Keratinocyte (primary cell): ENCODE results near the gene ACTN3. TPM values are rescaled to one million over a fixed set of nuclear protein-coding genes. Genes with fewer than 3 reads are reported as not detected.

Experiments
- DNase-seq: peaks from one replicate; pipeline ENCODE4 v3.0.0-alpha.2; 2011; ENCODE audit warnings: low read depth, missing footprints, low spot score
- FAIRE-seq: peaks from 2 replicates; lab custom pipeline; 2011; peaks lifted over from hg19 to GRCh38; lab: Jason Lieb, UNC
- H2AFZ ChIP-seq: 2 replicates; pipeline ENCODE4 v1.6.0; 2012; ENCODE audit warnings: low read length, control low read depth, inconsistent platforms; ENCODE audit not compliant: control insufficient read depth
- H3K27ac ChIP-seq: 2 replicates; pipeline ENCODE4 v1.5.1; 2011; ENCODE audit warnings: low read length; ENCODE audit not compliant: control insufficient read depth, insufficient read depth
- H3K27me3 ChIP-seq: 3 replicates; pipeline ENCODE4 v1.6.0; 2011; ENCODE audit warnings: low read length; ENCODE audit not compliant: control insufficient read depth, insufficient read depth; ENCODE audit errors: extremely low read depth
- H3K36me3 ChIP-seq, 2 experiments: 2 replicates in 1 of 2; 3 replicates in 1 of 2; pipeline ENCODE4 v1.5.1; 2011; ENCODE audit warnings: low read length in 2 of 2, mild to moderate bottlenecking in 1 of 2; ENCODE audit not compliant: control insufficient read depth in 2 of 2, insufficient read depth in 2 of 2; ENCODE audit errors: extremely low read depth in 1 of 2
- H3K4me1 ChIP-seq: 3 replicates; pipeline ENCODE4 v1.5.1; 2011; ENCODE audit warnings: low read length; ENCODE audit not compliant: control insufficient read depth, insufficient read depth; ENCODE audit errors: extremely low read depth
- H3K4me2 ChIP-seq: 3 replicates; pipeline ENCODE4 v1.6.0; 2011; ENCODE audit warnings: low read depth, low read length; ENCODE audit not compliant: control insufficient read depth, insufficient read depth; ENCODE audit errors: extremely low read depth
- H3K4me3 ChIP-seq, 3 experiments: fragments of 200-600 bp in 1 of 3; sonication (generic) in 1 of 3; 2 replicates in 2 of 3; 3 replicates in 1 of 3; pipeline ENCODE4 v1.5.1; 2011 to 2016; ENCODE audit warnings: low read length in 3 of 3, mild to moderate bottlenecking in 3 of 3, control low read depth in 2 of 3, inconsistent platforms in 1 of 3, low read depth in 1 of 3, mixed read lengths in 1 of 3, mixed run types in 1 of 3, moderate library complexity in 1 of 3; ENCODE audit not compliant: control insufficient read depth in 2 of 3, insufficient read depth in 2 of 3; ENCODE audit errors: extremely low read depth in 1 of 3
- H3K79me2 ChIP-seq: 2 replicates; pipeline ENCODE4 v1.6.0; 2012; ENCODE audit warnings: low read length; ENCODE audit not compliant: control insufficient read depth, insufficient read depth
- H3K9ac ChIP-seq: 3 replicates; pipeline ENCODE4 v1.6.0; 2011; ENCODE audit warnings: low read length; ENCODE audit not compliant: control insufficient read depth, insufficient read depth; ENCODE audit errors: extremely low read depth
- H3K9me1 ChIP-seq: 3 replicates; pipeline ENCODE4 v1.6.0; 2011; ENCODE audit warnings: low read length; ENCODE audit not compliant: control insufficient read depth, insufficient read depth; ENCODE audit errors: extremely low read depth
- H3K9me3 ChIP-seq: 2 replicates; pipeline ENCODE4 v1.5.1; 2012; ENCODE audit warnings: low read depth, low read length; ENCODE audit not compliant: control insufficient read depth
- H4K20me1 ChIP-seq: 3 replicates; pipeline ENCODE4 v1.6.0; 2011; ENCODE audit warnings: low read length; ENCODE audit not compliant: control insufficient read depth, insufficient read depth; ENCODE audit errors: extremely low read depth
- CTCF ChIP-seq, 3 experiments: IDR thresholded peaks in 1 of 3; conservative IDR thresholded peaks in 1 of 3; optimal IDR thresholded peaks in 1 of 3; 2 replicates in 2 of 3; 3 replicates in 1 of 3; pipeline versions ENCODE3 to v1.5.1; 2011; ENCODE audit warnings: low read length in 3 of 3, mild to moderate bottlenecking in 3 of 3, moderate library complexity in 2 of 3, control low read depth in 1 of 3, inconsistent platforms in 1 of 3; ENCODE audit not compliant: insufficient read depth in 2 of 3; ENCODE audit errors: extremely low read depth in 1 of 3
- EZH2 ChIP-seq: IDR thresholded peaks from one replicate; pipeline ENCODE4 v1.6.1; 2012; ENCODE audit warnings: inconsistent platforms, mild to moderate bottlenecking, low read length, moderate library complexity
- dilution Hi-C: fragments of 300-500 bp; cut with MboI; formaldehyde crosslinking; loops from one replicate; pipeline ENCODE4 v1.7.0; 2020; ENCODE audit warnings: low sequenced_read_pairs; ENCODE audit not compliant: extremely low pct_ligation_motif_present
- polyA plus RNA-seq, 5 experiments: library from polyadenylated mRNA; depleted of rRNA in 3 of 5; stranded (reverse) in 3 of 5; stranded (forward) in 1 of 5; unstranded in 1 of 5; fragments of >200 nt; gene quantifications; 1 replicate in 1 of 5; 2 replicates in 3 of 5; 3 replicates in 1 of 5; pipeline versions ENCODE4 v1.2.1 to v1.2.3, GENCODE V29; 2011 to 2012; ENCODE audit warnings: missing spikeins in 2 of 5, low read depth in 1 of 5, low replicate concordance in 1 of 5

ACTN3 gene
- polyA plus RNA-seq, 1 donor (not counting 4 experiments of a cell fraction or from before 2014, with no cell fraction given): not detected

- no peak for DNase-seq
- Histone ChIP-seq H3K4me2 (no peak overlapping the region), H3K4me1 (peaks cover 5% of the 10 kb centered on the region), H3K9me1 (no peaks in the 10 kb centered on the region), H3K9me3 (no peaks in the 10 kb centered on the region), H3K27ac (no peak overlapping the region), H4K20me1 (no peaks in the 10 kb centered on the region), H2AFZ (no peak overlapping the region), H3K9ac (no peak overlapping the region), H3K79me2 (no peaks in the 10 kb centered on the region), H3K4me3 (no peak overlapping the region), H3K36me3 (no peaks in the 10 kb centered on the region), H3K27me3 (peaks cover 8% of the 10 kb centered on the region)
- FAIRE-seq: no peak
- dilution Hi-C loops: no loop called here
- TF ChIP-seq CTCF (optimal IDR thresholded peaks at IDR 0.05 in 1 of 3, IDR thresholded peaks at IDR 0.05 in 1 of 3, conservative IDR thresholded peaks at IDR 0.05 in 1 of 3; ENCODE audit: extremely low read depth in 1 of 3, insufficient read depth in 2 of 3, low read length in 3 of 3): no peak
- no peak for TF ChIP-seq EZH2
Measured at GRCh38 chr11:66570850-66571180, 24.1 kb downstream of the ACTN3 start.

- TF ChIP-seq CTCF (optimal IDR thresholded peaks at IDR 0.05 in 1 of 3, IDR thresholded peaks at IDR 0.05 in 1 of 3, conservative IDR thresholded peaks at IDR 0.05 in 1 of 3; ENCODE audit: extremely low read depth in 1 of 3, insufficient read depth in 2 of 3, low read length in 3 of 3) (peak; percentile 78 to 85 (median 84)), EZH2 (no peak)
- FAIRE-seq (no peak), DNase-seq (peak; percentile 13)
- H3K4me3 ChIP-seq: no peak overlapping the region
- H3K4me1 ChIP-seq: no peaks in the 10 kb centered on the region
- H3K27ac ChIP-seq: no peak overlapping the region
- no peak overlapping the region for H2AFZ ChIP-seq
- no peaks in the 10 kb centered on the region for H3K9me1 ChIP-seq
- H3K79me2 ChIP-seq: no peaks in the 10 kb centered on the region
- dilution Hi-C loops: no loop called here
- H3K27me3 ChIP-seq: no peaks in the 10 kb centered on the region
- H3K9ac ChIP-seq: no peak overlapping the region
- no peaks in the 10 kb centered on the region for H4K20me1 ChIP-seq
- no peaks in the 10 kb centered on the region for H3K36me3 ChIP-seq
- no peak overlapping the region for H3K4me2 ChIP-seq
- H3K9me3 ChIP-seq: no peaks in the 10 kb centered on the region
Measured at GRCh38 chr11:66579017-66579606, 32.4 kb downstream of the ACTN3 start.
